ENCODE measurements around the gene FAM151A.

Gene FAM151A

DNA sequence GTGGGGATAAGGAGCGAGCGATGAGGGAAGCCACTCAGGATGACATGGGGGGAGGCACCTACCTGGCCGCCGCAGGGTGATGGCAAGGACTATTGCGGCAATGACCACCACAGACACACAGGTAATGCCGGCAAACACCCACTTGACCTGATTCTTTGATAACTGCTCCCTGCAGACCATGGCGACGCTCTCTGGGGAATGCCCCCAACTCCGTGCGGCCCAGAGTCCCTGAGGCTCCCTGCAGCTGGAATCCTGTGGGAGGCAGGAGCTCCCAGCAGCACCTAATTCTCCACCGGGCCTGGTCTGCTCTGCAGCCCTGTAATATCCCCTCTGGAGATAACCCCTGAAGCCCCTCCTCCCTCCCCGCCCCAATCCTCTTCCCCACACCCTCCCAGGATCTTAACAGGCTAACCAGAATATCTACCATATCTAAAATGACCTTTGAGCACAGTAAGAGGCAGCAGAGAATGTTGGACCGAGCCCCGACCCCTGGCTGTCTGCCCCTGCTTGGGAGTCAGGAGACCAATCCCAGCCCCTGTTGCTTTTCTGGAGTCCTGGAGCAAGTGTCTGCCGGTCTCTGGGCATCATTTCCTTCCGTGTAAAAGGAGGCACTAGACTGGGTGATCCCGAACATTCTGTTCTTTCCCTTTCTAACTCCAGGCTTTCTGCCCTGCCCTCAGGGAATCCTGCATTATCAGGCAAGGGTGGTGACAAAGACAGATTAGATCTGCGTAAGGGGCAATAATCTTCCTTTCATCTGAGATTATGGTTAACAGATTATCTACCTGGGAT lies at the start of gene FAM151A:
Gene FAM151A (minus strand): TSS at position 310 of the 792 bp plus-strand sequence. CDS start 130 bp downstream, at position 180.
- DNase-seq (ENCODE audit: extremely low read depth in 1 of 2, low read depth in 1 of 2): no peak

DNA sequence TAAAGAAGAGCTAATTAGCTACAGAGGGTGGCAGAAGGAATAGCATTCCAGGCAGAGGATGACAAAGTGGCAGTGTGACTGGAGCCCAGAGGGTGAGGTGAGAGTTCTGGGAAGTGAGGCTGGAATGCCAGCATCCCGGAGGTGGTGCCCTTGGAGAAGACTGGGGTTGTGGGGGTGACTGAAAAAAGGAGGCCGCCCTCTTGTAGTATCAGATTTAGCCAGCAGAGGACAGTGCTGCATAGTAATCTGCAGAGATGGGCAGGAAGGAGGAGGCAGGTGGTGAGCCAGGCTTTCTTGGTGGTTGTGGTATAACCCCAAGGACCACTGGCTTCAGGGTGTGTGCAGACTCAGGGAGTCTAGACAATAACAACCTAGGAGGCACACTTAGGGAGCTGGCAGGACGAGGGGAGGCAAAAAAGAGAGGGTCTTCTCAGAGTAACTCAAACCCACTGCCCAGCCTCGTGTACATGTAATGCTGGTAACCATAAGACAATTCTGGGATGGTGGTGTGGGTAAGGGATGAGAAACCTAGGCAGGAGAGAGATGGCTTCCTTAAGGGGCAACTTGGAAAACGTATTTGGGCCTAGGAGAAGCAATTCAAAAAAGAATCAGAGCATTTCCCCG lies 48.8 kb upstream of the FAM151A start:
- peak; percentile 44 to 60 for DNase-seq (ENCODE audit: extremely low read depth in 1 of 2, low read depth in 1 of 2)

DNA sequence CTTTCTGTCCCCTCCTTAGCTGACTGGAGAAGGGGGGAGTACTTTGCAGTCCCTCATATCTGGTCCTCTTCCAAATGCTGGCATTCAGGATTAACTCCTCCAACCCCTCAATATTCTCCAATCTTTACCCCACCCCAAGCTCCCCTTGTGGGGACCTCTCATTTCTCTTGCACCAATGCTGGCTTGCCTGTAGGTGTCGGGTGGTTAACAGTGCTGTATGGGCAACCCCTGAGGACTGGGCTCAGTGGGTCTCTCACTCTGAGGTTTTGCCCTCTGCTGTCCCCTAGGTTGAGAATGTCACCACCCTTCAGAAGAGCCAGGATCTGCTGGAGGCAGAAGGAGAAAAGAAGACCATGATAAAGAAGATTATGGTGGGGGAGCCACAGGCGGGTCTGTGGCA lies 45.2 kb upstream of the FAM151A start:
- no peak for DNase-seq (ENCODE audit: extremely low read depth in 1 of 2, low read depth in 1 of 2)

DNA sequence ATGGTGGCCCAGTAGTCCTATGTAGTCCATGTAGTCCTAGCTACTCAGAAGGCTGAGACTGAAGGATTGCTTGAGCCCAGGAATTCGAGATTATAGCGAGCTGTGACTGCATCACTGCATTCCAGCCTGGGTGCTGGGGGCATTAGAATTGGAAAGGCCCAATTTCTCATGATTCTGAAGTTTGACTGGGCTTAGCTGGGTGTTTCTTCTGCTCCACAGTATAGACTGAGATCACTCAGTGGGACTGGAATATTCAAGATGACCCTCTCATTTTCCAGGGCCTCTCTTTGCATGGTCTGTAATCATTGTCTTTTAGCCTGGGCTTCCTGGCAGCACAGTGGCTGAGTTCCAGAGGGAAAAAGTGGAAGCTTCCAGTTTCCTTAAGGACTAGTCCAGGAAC lies 44.5 kb upstream of the FAM151A start:
- no peak for DNase-seq (ENCODE audit: extremely low read depth in 1 of 2, low read depth in 1 of 2)

DNA sequence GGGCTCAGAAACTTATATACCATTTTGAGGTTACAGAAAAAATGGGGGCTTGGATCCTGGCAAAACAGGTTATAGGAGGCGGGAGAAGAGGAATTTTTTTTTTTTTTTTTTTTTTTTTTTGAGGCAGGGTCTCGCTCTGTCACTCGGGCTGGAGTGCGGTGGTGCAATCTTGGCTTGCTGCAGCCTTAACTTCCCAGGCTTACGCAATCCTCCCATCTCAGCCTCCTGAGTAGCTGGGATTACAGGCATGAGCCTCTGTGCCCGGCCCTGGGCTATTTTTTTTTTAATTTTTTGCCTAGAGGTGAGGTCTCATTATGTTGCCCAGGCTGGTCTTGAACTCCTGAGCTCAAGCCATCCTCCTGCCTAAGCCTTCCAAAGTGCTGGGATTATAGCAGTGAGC lies 43.0 kb upstream of the FAM151A start:
- DNase-seq (ENCODE audit: extremely low read depth in 1 of 2, low read depth in 1 of 2): no peak

DNA sequence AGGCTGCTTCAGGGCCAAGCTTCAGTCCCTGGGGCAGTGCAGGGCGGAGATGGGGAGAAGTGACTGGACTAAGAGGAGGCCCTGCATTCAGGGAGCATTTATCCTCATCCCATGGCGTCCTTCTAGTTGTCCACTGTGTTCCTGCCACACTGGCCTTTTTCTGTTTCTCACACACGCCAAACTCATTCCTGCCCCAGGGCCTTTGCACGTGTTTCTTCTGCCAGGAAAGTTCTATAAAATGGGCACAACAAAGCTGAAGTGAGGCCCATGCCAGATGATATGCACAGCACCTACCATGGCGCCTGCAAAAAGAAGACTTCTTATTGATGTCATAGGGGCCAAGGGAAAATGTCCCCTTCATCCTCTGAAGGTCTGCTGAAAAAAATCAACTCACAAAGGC lies 42.5 kb upstream of the FAM151A start:
- DNase-seq (ENCODE audit: extremely low read depth in 1 of 2, low read depth in 1 of 2): no peak

DNA sequence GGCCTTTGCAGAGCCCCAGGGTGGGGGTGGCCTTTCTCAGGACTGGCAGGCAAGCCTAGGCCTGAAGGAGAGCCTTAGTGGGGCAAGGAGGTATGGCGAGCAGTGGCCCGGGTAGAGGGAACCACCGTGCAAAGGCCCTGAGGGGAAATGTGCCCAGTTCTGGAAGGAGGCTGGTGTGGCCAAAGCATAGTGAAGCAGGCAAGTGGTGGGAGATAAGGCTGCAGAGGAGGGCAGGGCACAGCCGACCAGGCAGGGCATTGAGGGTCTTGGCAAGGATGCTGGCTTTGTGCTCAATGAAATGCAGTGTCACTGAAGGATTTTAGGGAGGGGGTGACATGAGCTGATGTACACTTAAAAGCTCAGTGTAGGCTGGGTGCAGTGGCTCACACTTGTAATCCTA lies 41.0 kb upstream of the FAM151A start:
- no peak for DNase-seq (ENCODE audit: extremely low read depth in 1 of 2, low read depth in 1 of 2)

DNA sequence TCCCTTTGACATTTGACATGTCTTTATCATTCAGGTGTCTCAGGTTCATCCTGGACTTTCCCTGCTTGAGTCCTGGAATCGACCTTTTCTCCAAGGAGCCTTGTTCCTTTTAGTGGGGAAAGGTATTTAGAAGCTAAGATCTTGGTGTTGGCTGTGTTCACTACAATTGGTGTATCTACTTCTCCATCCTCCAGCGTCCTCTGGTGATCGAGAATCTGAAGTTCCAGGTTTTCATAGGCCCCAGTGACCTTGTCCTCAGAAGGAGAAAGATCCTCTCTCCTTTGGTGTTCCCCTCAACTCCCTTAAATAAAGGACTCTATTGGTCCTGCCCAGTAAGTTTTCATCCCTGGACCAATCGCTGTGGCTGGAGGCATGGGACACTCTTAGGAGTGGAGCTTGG lies 40.4 kb upstream of the FAM151A start:
- no peak for DNase-seq (ENCODE audit: extremely low read depth in 1 of 2, low read depth in 1 of 2)

DNA sequence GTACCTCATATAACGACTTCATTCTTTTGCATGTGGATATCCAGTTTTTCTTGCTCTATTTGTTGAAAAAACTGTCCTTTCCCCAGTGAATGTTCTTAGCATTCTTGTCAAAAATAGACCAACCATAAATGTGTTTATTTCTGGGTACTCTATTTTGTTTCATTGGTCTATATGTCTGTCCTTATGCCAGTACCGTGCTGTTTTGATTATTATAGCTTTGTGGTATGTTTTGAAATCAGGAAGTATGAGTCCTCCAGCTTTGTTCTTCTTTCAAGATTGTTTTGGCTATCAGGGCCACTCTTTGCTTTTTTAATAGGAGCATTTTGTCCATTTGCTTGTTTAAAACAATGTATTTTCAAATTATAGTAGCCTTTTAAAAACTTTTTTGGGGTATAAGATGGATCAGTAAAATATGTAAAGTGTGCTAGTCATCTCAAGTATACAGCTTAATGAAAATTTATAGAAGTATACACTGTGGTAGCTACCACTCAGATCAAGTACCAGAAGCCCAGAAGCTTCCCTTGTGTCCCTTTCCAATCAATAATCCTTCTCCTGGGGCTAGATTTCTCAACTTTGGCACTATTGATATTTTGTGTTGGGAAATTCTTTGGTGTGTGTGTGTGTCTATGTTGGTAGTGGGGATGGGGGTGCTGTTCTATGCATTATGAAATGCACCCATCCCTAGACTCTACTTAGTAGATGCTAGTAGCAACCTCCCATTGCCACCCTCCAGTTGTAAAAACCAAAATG lies 35.0 kb upstream of the FAM151A start:
- DNase-seq (ENCODE audit: extremely low read depth in 1 of 2, low read depth in 1 of 2): no peak

DNA sequence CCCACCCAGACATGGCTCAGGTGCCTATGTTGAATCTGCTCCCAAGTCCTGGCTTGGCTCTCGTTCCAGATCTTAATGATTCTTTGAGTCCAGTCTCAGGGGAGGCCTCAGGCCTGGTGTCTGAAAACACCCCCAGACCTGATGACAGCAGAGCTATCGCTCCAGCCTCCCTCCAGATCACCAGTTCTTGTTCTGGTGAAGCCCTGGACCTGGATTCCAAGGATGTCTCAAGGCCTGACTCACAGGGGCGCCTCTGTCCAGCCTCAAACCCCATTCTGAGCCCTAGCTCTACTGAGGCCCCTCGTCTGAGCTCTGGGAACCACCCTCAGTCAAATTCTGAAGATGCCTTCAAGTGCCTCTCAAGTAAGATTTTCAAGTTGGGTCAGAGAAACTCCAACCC lies 29.7 kb upstream of the FAM151A start:
- no peak for DNase-seq (ENCODE audit: extremely low read depth in 1 of 2, low read depth in 1 of 2)

DNA sequence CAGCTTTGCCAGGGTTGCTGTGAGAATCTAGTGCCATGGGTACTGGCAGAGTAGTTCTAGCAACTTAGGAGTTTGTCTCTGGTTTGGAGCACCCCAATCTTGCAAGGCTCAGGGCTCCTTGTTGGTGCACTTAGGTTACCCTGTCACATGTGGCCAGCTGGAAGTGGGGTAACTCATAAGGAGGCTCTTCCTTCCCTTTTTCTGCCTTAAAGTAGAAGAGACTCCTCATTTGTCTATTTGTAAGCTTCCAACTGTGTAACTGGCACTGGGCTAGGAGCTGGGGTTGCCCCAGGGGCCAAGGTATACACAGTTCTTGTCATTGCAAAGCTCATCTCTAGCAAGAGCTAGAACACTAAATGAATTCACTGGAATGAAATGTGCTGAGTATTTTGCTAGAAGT lies 28.8 kb upstream of the FAM151A start:
- no peak for DNase-seq (ENCODE audit: extremely low read depth in 1 of 2, low read depth in 1 of 2)

DNA sequence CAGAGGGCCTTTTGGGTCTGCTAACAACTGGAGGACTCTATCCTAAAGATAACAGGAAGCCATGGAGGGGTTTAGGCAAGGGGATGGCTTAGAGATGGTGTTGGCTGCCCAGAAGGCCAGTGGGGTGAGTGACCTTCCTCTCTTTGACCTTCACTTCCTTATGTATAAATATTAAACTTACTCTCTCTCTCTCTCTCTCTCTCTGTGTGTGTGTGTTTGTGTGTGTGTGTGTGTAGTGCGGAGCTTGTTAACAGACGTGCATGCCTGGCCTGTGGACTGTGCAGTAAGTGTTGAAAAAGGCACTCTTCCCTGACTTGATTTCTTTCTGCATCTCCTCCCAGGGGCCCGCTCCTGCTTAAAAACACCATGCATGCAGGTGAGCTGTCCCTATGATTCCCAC lies 28.3 kb upstream of the FAM151A start:
- no peak for DNase-seq (ENCODE audit: extremely low read depth in 1 of 2, low read depth in 1 of 2)

DNA sequence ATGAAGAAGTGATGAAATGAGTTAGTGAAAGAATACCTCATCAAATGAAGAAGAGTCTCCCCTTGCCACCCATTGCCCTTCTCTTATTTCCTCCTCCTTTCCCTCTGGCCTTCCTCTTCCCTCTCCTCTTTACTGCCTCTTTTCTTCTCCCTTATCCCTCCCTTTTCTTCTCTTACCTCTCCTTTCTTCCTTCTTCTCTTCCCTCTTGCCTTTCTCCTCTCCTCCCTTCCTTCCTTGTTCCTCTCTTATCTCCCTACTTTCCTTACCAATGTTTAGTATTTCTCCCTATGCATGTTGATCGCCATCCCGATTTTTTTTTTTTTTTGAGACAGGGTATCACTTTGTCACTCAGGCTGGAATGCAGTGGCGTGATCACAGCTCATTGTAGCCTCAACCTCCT lies 27.1 kb upstream of the FAM151A start:
- DNase-seq (ENCODE audit: extremely low read depth in 1 of 2, low read depth in 1 of 2): no peak

DNA sequence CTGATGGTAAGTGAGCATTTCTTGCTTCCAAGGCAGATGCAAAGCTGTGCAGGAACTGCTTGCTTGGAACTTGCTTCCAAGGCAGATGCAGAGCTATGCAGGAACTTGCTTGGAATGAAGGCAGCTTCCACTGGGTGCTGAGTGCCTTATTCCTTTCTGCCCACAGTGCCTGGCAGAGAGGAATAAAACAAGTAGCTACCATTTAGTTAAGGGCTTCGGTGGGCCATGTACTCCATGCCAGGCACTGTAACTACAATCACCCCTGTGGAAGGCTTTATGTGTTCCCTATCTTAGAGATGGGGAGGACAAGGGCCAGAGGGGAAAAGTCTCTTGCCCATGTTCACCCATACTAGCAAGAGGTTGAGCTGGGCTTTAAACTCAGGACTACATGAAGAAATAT lies 26.6 kb upstream of the FAM151A start:
- no peak for DNase-seq (ENCODE audit: extremely low read depth in 1 of 2, low read depth in 1 of 2)

DNA sequence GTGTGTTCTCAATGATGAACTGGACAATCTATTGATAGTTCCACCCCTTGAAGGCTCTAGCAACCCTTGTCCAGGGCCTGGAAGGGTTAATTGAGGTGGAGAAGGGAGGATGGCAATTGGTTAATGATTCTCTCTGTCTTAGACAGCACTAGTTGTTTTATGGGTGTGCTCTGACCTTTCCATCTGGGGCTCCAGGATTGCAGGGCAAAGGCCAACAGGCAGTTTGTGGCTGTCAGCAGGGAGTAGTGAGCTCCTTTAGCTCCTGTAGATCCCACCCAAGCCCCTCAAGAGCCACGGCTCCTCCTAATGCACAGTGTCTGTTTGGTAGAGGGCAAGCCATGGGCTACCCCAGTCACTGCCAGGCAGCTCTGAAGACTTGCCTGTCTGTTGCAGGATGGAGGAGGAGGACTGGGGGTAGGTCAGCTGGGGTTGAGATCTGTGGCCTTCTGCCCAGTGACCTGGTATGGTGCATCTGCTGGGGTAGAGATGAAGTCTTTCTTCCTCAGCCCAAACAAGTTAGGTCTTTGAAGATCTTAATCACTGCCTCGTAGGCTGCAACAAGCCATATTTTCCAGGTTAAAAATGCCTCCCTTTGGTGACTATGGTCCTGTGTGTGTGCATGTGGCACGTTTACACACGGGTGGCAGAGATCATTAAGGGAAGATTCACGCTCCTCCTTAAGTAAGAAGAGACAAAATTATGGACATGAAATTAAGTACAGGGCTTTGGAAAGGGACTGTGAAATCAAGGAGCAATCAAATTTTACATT lies 26.0 kb upstream of the FAM151A start:
- no peak for DNase-seq (ENCODE audit: extremely low read depth in 1 of 2, low read depth in 1 of 2)

DNA sequence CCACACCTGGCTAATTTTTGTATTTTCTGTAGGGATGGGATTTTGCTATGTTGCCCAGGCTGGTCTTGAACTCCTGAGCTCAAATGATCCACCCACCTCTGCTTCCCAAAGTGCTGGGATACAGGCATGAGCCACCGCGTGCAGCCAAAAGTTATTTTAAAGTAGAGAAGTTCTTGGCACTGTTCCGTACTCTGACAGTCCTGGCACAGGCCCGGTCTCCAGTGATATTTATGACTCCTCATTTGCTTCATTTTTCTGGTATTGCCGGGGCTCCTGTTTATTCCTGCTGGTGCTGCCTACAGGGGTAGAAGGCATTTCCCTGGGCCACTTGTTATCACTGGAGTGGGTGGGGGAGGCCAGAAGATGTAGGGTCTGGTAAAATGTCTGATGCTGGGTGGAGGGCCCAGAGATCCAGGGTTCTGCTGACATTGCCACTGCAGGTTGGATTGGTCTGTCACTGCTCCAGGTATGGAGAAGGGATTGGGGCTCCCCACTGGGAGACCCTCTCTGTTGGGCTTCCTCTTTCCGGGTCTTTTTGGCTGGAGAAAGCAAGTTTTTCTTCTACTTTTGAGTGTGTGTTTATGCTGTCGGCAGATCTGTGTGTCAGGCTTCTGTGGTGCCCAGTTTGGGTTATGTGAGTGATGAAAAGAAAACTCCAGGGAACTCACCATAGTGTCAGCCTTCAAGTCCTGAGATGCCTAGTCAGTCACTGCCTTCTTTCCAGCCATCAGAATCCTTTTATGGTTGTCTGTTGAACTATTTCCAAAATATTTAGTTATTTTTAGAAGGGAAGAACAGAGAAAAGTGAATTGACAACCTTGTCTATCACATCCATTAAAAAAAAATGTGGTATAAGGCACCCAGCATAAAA lies 22.7 kb upstream of the FAM151A start:
- DNase-seq (ENCODE audit: extremely low read depth in 1 of 2, low read depth in 1 of 2): no peak

DNA sequence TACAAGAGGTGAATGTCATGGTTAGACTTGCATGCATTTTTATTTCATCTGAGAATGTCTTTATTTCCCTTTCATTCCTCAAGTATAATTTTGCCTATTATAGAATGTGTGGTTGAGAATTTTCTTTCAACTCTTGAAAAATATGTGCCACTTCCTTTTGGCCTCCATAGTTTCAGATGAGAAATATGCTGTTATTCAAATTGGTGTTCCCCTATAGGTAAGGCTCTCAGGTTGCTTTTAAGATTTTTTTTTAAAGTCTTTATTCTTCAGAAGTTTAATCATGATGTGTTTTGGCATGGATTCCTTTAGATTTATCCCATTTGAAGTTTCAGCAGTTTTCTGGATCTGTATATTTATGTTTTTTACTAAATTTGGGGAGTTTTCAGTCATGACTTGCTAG lies 20.4 kb upstream of the FAM151A start:
- no peak for DNase-seq (ENCODE audit: extremely low read depth in 1 of 2, low read depth in 1 of 2)

DNA sequence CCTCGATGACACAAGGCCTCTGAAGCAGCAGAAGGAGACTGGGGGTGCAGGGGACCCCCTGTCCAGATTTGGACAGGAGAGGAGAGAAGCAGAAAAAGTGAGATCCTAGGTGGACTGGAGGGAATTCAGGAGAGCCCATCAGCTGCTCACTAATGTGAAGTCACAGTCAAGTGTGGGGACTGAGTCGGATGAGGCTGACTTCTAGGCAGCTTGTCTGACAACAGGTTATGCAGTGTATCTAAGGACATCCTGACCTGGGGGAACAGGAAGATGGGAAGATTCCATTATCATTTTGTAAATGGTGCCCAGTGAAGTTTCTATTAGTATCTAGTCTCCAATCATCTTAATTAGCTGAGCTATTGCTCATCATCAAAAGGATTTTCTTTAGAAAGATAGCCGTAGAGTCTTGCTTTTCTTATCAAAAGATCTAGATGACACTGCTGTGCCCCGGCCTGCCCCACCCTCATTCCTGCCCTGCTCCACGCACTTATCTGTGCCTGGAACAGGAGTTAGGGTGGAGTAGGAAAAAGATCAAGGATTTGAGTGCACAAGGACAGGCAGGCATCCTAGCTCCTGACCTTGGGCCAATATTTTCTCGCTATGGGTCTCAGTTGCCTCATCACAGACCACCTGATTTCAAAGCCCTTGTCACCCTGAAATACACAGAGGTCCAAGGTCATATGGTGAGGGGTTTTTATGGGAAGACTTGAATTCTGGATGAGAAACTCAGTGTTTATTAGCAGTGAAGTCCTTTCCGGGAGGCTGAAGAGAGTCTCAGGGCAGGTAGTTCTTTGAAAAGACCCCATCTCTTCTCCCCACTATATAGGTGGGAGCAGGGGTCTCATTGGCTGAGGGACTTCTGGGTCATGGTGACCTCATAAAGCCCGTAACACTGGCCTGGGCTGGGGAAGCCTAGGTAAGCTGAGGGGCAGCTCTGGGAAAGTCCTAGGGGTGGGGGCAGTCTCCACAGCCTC lies 17.8 kb upstream of the FAM151A start, which contains the start of gene MROH7:
Gene MROH7 (plus strand): TSS at position 924 of the 974 bp plus-strand sequence. CDS start 11,141 bp downstream, outside the sequence.
- no peak for DNase-seq (ENCODE audit: extremely low read depth in 1 of 2, low read depth in 1 of 2)

DNA sequence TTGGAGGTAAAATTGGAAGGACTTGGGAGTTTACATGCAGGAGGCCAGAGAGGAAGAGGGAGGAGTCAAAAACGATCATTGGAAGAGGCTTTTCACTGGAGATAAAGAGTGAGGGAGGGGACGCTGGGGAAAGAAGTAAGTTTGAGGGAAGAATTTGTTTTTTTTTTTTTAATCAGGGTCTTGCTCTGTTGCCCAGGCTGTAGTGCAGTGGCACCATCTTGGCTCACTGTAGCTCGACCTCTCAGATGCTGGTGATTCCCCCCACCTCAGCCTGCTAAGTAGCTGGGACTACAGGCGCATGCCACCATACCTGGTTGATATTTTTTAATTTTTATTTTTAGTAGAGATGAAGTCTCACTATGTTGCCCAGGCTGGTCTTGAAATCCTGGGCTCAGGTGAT lies 17.0 kb upstream of the FAM151A start:
- DNase-seq (ENCODE audit: extremely low read depth in 1 of 2, low read depth in 1 of 2): no peak

Data from stimulated activated CD8-positive, alpha-beta memory T cell treated with anti-CD3 and anti-CD28 coated beads, Interleukin-7, amount 100 ng/mL, for 48 hours (primary cell).